Measurements from ENCODE around the gene RBBP8.
A peak's percentile ranks its signal among the peaks of the same experiment; 100 is the strongest.

RBBP8 gene

GRCh38 chr18:23054553-23054952, 121.4 kb downstream of the RBBP8 start:
- H3K4me3 ChIP-seq (replicated peaks in 1 of 2; ENCODE audit: low read depth in 2 of 2, low read length in 2 of 2) = no peak overlapping the region
- TF ChIP-seq CTCF (IDR thresholded peaks at IDR 0.05; ENCODE audit: low read depth, low read length) = no peak
- no peak for DNase-seq (ENCODE audit: low read depth in 2 of 2)

GRCh38 chr18:23056315-23056714, 123.2 kb downstream of the RBBP8 start:
- TF ChIP-seq CTCF (IDR thresholded peaks at IDR 0.05; ENCODE audit: low read depth, low read length) = no peak
- H3K4me3 ChIP-seq (replicated peaks in 1 of 2; ENCODE audit: low read depth in 2 of 2, low read length in 2 of 2) = no peak overlapping the region
- no peak for DNase-seq (ENCODE audit: low read depth in 2 of 2)

DNA sequence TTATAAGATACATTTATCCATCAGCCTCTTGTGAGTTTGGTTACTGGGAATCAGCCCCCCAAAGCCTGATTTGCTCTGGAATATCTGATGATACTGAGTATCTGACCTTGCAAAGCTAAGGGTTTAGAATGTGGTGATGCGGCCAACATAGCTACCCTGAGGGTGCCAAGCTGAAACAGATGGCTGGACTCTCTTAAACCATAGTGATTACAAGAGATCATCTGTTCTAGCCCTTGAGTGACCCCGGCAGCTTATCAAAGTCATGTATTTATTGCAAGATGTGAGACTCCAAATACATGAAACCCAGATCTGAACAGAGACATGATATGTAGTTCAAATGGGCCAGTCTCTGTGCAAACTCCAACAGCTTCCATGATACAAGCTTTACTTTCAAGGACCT, 124.0 kb downstream of the RBBP8 start:
- no peak overlapping the region for H3K4me3 ChIP-seq (replicated peaks in 1 of 2; ENCODE audit: low read depth in 2 of 2, low read length in 2 of 2)
- no peak for TF ChIP-seq CTCF (IDR thresholded peaks at IDR 0.05; ENCODE audit: low read depth, low read length)
- no peak for DNase-seq (ENCODE audit: low read depth in 2 of 2)

DNA sequence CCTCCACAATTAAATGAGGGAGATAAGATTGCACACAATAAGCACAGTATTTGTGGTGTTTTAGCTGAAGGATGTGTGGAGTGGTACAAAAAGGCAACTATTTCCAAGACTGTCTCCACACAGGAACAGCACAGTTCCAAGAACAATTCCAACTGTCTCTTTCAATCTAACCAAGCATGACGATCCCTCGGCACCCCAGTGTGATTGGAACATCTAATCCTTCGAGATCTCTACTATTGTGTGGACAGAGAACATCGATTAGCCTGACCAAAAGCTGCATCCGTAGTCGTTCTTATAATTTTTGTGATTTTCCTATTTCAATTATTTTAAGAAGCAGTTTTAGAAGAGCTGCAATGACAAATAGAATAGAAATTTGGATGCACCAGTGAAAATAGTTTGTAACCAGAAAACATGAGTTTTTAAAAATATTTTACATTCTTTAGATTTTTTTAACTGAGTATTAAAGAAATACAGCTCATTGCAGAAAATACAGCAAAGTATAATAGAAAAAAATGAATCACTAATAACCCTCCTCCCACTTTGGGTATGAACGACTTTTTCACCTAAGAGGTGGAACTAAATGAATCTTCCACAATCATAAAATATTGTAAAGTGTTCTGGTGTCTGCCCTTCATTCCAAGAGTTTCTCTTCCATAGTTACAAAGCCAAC, 125.8 kb downstream of the RBBP8 start:
- no peak overlapping the region for H3K4me3 ChIP-seq (replicated peaks in 1 of 2; ENCODE audit: low read depth in 2 of 2, low read length in 2 of 2)
- DNase-seq (ENCODE audit: low read depth in 2 of 2) = peak in 1 of 2 donors; percentile 13
- no peak for TF ChIP-seq CTCF (IDR thresholded peaks at IDR 0.05; ENCODE audit: low read depth, low read length)

GRCh38 chr18:23059541-23060465, 126.7 kb downstream of the RBBP8 start:
- DNase-seq (ENCODE audit: low read depth in 2 of 2) = peak in 1 of 2 donors; percentile 7
- no peak for TF ChIP-seq CTCF (IDR thresholded peaks at IDR 0.05; ENCODE audit: low read depth, low read length)

GRCh38 chr18:23062011-23062410, 128.9 kb downstream of the RBBP8 start:
- no peak for TF ChIP-seq CTCF (IDR thresholded peaks at IDR 0.05; ENCODE audit: low read depth, low read length)
- H3K4me3 ChIP-seq (replicated peaks in 1 of 2; ENCODE audit: low read depth in 2 of 2, low read length in 2 of 2) = no peak overlapping the region
- DNase-seq (ENCODE audit: low read depth in 2 of 2) = no peak

More at GRCh38 chr18:23059541-23060465, 126.7 kb downstream of the RBBP8 start:
- H3K4me3 ChIP-seq (replicated peaks in 1 of 2; ENCODE audit: low read depth in 2 of 2, low read length in 2 of 2) = no peak overlapping the region
